ENCODE data around the gene LDLRAD2.
"Not testable (repeated sequence)": the region's sequence is repeated elsewhere in the genome, so short reads cannot be mapped to it uniquely, and the experiment has no call there.

Gene LDLRAD2, protein sequence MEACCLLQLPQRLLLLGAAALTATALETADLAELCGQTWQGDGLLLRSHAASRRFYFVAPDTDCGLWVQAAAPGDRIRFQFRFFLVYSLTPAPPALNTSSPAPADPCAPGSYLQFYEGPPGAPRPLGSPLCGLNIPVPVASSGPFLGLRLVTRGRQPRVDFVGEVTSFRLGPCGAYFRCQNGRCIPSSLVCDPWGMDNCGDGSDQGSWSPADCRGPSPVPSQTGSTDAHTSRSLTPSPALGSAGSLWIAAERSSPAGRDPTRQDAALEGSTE

DNA sequence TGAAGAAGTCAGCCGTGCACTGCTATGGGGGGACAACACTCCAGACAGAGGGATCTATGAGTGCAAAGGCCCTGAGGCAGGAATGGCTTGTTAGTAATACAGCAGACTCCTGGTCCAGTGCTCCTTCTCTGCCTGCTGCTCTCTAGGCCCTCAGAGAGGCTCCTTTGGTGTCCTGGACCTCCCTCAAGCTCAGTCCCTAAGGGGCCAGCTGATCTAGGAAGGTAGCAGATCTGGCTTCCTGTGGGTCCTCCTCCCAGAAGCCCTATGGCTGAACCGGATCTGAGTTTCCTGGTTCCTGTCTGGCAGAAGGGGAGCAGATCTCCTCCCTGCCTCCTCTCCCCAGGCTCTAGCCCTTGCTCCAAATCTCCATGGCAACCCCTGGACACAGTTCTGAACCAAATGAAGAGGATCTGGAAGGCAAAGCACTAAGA lies at the start of gene LDLRAD2:
LDLRAD2 (plus strand) TSS at position 391 of the 431 bp plus-strand sequence. CDS start 187 bp downstream, outside the sequence.
- TF ChIP-seq, protein P1, sequence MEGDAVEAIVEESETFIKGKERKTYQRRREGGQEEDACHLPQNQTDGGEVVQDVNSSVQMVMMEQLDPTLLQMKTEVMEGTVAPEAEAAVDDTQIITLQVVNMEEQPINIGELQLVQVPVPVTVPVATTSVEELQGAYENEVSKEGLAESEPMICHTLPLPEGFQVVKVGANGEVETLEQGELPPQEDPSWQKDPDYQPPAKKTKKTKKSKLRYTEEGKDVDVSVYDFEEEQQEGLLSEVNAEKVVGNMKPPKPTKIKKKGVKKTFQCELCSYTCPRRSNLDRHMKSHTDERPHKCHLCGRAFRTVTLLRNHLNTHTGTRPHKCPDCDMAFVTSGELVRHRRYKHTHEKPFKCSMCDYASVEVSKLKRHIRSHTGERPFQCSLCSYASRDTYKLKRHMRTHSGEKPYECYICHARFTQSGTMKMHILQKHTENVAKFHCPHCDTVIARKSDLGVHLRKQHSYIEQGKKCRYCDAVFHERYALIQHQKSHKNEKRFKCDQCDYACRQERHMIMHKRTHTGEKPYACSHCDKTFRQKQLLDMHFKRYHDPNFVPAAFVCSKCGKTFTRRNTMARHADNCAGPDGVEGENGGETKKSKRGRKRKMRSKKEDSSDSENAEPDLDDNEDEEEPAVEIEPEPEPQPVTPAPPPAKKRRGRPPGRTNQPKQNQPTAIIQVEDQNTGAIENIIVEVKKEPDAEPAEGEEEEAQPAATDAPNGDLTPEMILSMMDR (conservative IDR thresholded peaks at IDR 0.05) = no peak
- no peak within 1 kb of the TSS for H3K27ac ChIP-seq

DNA sequence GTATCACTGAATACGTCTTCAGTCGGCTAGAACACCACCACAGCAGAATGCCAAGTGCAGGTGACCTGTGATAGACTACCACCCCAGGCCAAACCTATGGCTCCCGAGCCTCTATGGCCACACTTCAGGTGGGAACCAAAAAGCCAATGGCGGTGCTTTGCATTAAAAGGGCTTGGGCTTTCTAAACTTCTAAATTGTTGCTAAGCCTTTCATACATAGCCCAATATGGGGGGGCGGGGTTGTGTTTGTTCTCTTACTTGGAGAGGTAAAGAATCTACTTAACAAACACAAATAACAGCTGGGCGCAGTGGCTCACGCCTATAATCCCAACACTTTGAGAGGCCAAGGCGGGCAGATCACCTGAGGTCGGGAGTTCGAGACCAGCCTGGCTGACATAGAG lies 48.8 kb upstream of the LDLRAD2 start:
- H3K27ac ChIP-seq = no peak overlapping the region
- TF ChIP-seq, protein P1 (conservative IDR thresholded peaks at IDR 0.05) = no peak

GRCh38 chr1:21763694-21764419 lies 48.2 kb upstream of the LDLRAD2 start:
- TF ChIP-seq, protein P1 (conservative IDR thresholded peaks at IDR 0.05) = no peak
- H3K27ac ChIP-seq = no peak overlapping the region

DNA sequence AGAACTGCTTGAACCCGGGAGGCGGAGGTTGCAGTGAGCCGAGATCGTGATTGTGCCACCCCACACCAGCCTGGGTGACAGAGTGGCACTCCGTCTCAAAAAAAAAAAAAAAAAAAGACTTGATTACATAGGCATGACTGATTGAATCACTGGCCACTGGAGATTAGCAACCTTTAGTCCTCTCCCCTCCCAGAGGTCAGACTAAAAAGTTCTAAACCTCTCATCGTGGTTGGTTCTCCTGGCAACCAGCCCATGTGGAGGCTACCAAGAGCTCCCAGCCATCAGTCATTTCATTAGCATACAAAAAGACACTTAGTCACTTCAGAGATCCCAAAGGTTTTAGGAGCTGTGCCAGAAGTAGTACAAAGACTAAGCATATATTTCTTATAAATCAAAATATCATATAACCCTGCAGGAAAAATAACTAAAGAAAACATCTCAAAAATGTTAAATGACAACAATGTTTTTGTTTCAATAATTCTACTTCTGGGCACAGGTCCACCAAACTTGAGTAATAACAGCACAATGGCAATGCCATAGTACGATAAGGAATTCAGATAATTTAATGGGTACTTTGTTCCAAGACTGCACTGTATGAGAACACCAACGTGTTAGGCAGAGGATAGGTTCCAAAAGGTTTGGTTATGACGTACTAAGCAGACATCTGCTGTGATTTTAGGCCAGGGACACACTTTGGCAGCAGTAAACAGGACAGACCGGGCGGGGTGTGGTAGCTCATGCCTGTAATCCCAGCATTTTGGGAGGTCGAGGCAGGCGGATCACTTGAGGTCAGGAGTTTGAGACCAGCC lies 47.2 kb upstream of the LDLRAD2 start:
- TF ChIP-seq, protein P1 (conservative IDR thresholded peaks at IDR 0.05) = no peak
- H3K27ac ChIP-seq = no peak overlapping the region

- no peak overlapping the region for H3K27ac ChIP-seq
- TF ChIP-seq, protein P1 (conservative IDR thresholded peaks at IDR 0.05) = no peak
Measured at GRCh38 chr1:21766210-21766609, 45.9 kb upstream of the LDLRAD2 start.

DNA sequence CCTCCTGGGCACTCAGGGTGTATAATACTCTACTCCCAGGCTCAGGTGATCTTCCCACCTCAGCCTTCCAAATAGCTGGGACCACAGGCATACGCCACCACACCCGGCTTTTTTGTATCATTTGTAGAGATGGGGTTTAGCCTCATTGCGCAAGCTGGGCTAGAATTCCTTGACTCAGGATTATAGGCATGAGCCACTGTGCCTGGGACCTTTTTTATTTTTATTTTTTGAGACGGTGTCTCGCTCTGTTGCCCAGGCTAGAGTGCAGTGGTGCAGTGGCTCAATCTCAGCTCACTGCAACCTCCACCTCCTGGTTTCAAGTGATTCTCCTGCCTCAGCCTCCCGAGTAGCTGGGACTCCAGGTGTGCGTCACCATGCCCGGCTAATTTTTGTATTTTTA lies 45.0 kb upstream of the LDLRAD2 start:
- H3K27ac ChIP-seq = not testable (repeated sequence)

- TF ChIP-seq, protein P1 (conservative IDR thresholded peaks at IDR 0.05) = no peak
Measured at GRCh38 chr1:21770201-21770600, 41.9 kb upstream of the LDLRAD2 start.

GRCh38 chr1:21770602-21771001 lies 41.5 kb upstream of the LDLRAD2 start:
- not testable (repeated sequence) for H3K27ac ChIP-seq

More at GRCh38 chr1:21770201-21770600, 41.9 kb upstream of the LDLRAD2 start:
- H3K27ac ChIP-seq = no peak overlapping the region

DNA sequence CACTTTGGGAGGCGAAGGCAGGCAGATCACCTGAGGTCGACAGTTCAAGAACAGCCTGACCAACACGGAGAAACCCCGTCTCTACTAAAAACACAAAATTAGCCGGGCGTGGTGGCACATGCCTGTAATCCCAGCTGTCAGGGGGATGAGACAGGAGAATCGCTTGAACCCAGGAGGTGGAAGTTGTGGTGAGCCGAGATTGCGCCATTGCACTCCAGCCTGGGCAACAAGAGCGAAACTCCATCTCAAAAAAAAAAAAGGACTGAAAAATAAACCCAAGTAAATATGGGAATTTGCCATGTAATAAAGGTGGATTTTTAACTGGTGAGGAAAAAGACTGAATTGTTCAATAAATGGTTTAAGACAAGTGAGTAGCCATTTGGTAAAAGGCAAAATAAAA lies 40.4 kb upstream of the LDLRAD2 start:
- not testable (repeated sequence) for H3K27ac ChIP-seq
